Stimulated activated CD8-positive, alpha-beta memory T cell treated with anti-CD3 and anti-CD28 coated beads, Interleukin-7, amount 100 ng/mL, for 48 hours (primary cell): Measurements from ENCODE around the gene OPHN1.
"Not testable (repeated sequence)": the region's sequence is repeated elsewhere in the genome, so short reads cannot be mapped to it uniquely, and the experiment has no call there.

Source experiments
- DNase-seq, 2 donors: peaks; one replicate each; pipeline ENCODE4 v3.0.0-alpha.2; 2020; ENCODE audit warnings: low read depth in 1 of 2; ENCODE audit errors: extremely low read depth in 1 of 2

The OPHN1 gene

GRCh38 chrX:68424719-68425118, 8.6 kb downstream of the OPHN1 start:
- DNase-seq = no peak

- DNase-seq = no peak
Measured at GRCh38 chrX:68422478-68422877, 10.8 kb downstream of the OPHN1 start.

DNA sequence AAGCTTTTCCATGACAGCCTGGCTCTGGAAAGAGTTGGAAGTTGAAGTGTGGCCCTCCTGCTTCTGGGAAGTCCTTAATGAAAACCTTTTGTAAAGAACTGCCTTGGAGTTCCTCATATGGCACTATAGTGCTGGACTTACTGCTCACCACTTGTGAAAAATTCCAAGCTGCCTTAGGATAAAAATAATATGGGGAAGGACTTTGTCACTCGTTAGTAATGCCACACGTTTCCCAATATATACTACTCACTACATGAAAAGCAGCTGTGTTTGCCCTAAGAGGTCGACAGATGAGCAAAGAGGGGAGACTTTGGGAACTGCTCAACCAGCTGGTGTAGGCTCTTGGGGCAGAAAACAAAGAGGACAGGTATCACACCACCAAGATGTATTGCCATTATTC, 11.7 kb downstream of the OPHN1 start:
- DNase-seq = no peak

DNA sequence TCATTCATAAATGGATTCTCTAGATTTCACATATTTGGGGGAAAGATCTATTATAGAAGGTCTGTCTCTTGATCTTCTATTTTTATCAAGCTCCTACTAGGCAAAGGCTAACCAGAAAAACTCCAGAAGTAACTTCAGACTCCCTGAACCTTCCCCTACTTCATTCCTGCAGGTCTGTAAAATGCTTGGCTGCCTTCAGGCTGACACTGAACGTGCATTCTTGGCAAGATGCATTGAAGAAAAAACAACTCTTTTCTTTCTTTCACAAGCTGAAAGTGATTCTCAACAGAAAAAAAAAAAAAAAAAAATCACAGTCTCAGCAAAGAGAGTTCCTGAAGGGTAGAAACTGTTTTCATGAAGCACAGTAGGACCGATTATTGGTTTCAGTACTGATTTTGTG, 12.7 kb downstream of the OPHN1 start:
- no peak for DNase-seq

GRCh38 chrX:68419975-68420374, 13.3 kb downstream of the OPHN1 start:
- no peak for DNase-seq

DNA sequence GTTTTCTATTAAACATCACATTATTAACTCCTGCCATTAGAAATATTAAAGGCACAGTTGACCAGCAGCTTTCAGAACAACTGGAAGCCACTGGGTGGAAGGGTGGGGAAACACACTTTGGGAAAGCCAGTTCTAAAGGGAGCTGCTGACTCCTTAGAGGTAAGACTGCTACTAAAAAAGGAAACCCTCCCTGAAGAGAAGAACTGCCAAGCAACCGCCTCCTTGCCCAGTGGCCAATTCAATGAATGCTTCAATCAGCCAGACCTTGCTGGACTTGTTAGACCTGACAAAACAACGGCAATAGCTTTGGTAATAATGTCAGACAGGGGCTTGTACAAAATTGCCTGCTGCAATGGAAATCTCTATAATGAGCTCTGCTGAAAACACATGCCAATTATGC, 15.6 kb downstream of the OPHN1 start:
- no peak for DNase-seq

DNA sequence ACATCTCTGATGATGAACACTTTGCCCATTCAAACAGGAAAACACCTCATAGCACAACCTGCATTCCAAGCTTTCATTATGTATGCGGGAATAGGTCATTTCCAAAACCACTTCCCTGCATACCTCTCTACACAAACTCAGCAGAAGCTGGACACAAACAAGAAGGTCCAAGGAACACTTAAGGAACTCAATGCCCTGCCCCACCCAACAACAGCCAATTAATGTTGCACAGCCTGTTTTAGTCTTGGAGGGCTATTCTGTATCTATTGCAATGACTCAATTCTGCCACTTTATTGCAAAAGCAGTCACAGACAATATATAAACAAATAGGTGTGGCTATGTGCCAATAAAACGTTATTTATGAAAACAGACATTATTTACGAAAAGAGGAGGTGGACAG, 16.7 kb downstream of the OPHN1 start:
- DNase-seq = no peak

GRCh38 chrX:68415316-68415715, 18.0 kb downstream of the OPHN1 start:
- no peak for DNase-seq

DNA sequence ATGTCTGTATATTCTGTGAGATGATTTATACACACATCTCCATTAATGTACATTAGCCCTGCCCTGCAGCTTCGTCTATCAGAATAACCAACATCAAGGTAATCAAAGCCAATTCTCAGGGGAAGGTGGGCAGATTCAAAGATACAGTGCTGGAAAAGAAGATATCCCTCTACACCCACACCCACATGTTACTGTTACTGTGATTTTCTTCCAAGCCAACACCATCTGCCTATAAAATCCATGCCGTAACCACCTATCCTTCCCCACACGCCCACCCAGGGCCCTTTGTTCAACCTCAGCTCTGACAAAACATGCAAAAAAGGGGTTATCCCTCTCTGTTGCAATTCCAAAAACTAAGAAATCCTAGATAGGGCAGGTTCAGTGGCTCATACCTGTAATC, 20.0 kb downstream of the OPHN1 start:
- DNase-seq = no peak

GRCh38 chrX:68411729-68412128, 21.6 kb downstream of the OPHN1 start:
- no peak for DNase-seq

GRCh38 chrX:68409194-68409593, 24.1 kb downstream of the OPHN1 start:
- no peak for DNase-seq

GRCh38 chrX:68403522-68403921, 29.8 kb downstream of the OPHN1 start:
- DNase-seq = no peak

DNA sequence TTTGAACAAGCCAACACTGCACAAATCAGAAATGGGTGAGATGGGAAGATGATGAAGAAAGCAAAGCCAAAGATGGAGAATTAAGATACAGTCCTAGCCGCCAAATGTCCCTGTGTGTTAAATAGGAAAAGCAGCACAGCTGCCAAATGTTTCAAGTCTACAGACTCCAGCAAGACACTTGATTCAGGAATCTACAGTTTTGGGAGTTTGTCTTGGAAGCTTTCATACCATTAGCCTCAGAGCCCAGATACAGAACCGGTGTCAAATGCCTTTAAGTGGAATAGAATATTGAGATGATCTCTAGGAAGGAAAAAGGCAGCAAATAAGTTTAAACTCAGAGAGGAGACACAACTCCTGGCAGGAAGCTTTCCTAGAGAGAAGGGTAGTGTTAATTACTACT, 30.3 kb downstream of the OPHN1 start:
- DNase-seq = no peak

GRCh38 chrX:68402094-68402493, 31.2 kb downstream of the OPHN1 start:
- no peak for DNase-seq

- no peak for DNase-seq
Measured at GRCh38 chrX:68398291-68398690, 35.0 kb downstream of the OPHN1 start.

- DNase-seq = no peak
Measured at GRCh38 chrX:68396953-68397352, 36.3 kb downstream of the OPHN1 start.

- DNase-seq = not testable (repeated sequence)
Measured at GRCh38 chrX:68389419-68389960, 43.8 kb downstream of the OPHN1 start.

- DNase-seq = no peak
Measured at GRCh38 chrX:68387776-68388175, 45.5 kb downstream of the OPHN1 start.

DNA sequence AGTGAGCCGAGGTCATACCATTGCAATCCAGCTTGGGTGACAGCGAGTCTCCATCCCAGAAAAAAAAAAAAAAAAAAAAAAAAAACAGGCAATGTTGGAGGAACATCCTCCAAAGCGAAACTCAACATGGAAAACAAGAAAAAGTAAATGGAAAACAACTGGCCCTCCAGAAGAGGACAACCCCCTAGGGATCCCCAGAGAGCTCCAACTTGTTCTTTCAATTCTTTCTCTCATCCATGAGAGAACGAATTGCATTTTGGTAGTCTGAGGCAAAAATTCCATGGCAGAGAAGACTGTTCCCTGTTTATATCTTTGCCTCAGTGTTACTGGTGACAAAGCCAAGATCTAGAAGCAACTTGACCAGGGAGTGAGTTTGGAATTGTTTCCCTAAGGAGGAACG, 49.8 kb downstream of the OPHN1 start:
- no peak for DNase-seq

DNA sequence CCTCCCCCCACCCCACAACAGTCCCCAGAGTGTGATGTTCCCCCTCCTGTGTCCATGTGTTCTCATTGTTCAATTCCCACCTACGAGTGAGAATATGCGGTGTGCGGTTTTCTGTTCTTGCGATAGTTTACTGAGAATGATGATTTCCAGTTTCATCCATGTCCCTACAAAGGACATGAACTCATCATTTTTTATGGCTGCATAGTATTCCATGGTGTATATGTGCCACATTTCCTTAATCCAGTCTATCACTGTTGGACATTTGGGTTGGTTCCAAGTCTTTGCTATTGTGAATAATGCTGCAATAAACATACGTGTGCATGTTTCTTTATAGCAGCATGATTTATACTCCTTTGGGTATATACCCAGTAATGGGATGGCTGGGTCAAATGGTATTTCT, 55.7 kb downstream of the OPHN1 start:
- not testable (repeated sequence) for DNase-seq

DNA sequence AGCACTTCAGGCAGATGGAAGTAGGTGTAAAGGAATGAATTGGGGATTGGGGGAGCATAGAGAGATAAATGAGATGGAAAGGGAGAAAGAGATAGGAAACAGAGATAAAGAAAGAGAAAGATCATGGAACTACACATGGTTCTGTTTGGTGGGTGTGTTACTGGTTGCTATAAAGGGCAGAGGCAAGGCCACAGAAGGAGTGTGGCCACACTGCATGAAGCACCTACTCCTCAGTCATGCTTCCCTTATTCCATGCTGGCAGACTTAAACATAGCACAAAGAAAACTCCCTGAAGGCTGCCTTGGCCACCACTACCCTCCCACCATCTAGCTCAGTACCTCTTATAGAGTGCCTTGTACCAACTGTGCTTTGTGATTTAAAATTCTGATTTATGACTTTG, 56.9 kb downstream of the OPHN1 start:
- no peak for DNase-seq

- no peak for DNase-seq
Measured at GRCh38 chrX:68375803-68376202, 57.5 kb downstream of the OPHN1 start.

DNA sequence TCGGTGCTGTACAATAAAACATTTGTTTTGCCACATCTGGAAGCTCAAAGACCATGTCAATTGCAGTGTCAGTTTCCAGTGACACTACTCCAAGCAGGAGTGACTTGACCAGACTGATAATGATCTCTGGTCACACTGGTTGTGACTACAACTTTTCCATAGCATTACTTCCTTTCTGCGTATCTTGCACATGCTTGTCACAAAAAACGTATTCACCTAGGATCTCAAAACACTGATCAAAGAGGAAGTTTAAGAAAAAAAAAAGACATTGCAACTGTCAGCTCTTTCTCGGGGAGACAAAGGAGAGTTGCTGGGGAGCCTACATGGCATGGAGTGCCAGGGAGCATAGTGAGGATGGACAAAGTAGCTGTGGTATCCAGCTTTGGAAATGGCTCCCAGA, 60.6 kb downstream of the OPHN1 start:
- DNase-seq = no peak

GRCh38 chrX:68369559-68369958, 63.7 kb downstream of the OPHN1 start:
- no peak for DNase-seq
